AG09319 (cell line): Measurements from ENCODE around the gene RBM4.
"Not testable (repeated sequence)": the region's sequence is repeated elsewhere in the genome, so short reads cannot be mapped to it uniquely, and the experiment has no call there.

Experiments used
- DNase-seq: peaks from one replicate; pipeline ENCODE4 v3.0.0-alpha.2; 2010; ENCODE audit warnings: low read depth; ENCODE audit errors: extremely low read depth
- CTCF ChIP-seq: IDR thresholded peaks from 2 replicates; pipeline ENCODE4 v1.5.1; 2011; ENCODE audit warnings: low read depth, mild to moderate bottlenecking, inconsistent platforms, low read length, moderate library complexity

The RBM4 gene

DNA sequence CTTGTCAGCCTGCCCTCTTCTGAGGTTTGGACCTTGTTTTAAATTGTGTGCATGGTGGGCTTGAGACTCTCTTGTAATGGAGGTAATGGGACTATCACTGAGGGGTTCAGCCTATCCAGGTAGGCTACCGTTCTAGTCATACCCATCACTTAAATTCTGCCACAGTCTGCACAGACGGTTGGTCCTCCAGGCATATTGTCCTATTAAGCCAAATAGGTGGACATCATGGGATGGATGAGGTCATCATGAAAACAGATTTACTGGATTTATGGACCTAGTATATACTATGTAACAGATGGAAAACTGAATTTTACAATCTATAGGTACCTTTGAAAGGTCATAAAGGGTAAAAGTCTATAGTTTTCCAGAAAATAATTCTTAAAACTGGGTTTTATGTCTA is 9.1 kb upstream of the RBM4 start:
- no peak for DNase-seq
- TF ChIP-seq CTCF = no peak

DNA sequence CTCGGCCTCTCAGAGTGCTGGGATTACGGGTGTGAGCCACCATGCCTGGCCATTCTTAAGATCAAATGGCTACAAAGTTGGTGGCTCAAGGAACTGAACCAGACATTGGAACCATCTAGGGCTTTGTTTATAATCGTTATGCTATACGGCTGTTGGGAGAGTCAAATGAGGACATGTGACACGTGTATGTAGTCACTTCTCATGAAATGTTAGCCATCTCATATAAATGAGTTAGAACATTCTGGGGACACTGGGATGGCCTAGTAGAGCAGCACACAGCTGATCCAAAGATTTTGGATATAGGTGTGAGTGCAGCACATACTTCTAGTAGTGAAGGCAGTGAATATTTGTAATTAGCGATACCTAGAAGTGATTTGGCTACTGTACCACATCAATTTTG is 6.6 kb upstream of the RBM4 start:
- no peak for TF ChIP-seq CTCF

DNA sequence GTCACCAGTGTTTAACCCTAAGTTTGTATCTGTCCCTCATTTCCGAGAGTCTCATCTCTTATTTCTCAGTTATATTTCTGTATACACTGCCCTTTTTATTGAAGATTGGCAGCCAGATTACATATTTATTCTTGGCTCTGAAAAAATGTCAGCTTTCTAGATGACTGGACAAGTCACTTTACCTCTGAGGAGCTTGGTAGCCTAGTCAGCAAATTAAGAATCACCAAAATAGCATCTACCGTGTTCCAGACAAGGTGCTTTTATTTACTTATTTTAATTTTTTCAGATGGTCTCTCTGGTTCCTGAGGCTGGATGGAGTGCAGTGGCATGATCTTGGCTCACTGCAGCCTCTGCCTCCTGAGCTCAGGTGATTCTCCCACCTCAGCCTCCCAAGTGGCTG is 5.6 kb upstream of the RBM4 start:
- no peak for TF ChIP-seq CTCF

More for the DNA sequence above, 6.6 kb upstream of the RBM4 start:
- no peak for DNase-seq

GRCh38 chr11:66636411-66636810 is 2.1 kb upstream of the RBM4 start:
- TF ChIP-seq CTCF = no peak
- no peak for DNase-seq

More for the DNA sequence above, 5.6 kb upstream of the RBM4 start:
- DNase-seq = no peak

- DNase-seq = no peak
- TF ChIP-seq CTCF = no peak
Measured at GRCh38 chr11:66637557-66638176, 836 bp upstream of the RBM4 start.

DNA sequence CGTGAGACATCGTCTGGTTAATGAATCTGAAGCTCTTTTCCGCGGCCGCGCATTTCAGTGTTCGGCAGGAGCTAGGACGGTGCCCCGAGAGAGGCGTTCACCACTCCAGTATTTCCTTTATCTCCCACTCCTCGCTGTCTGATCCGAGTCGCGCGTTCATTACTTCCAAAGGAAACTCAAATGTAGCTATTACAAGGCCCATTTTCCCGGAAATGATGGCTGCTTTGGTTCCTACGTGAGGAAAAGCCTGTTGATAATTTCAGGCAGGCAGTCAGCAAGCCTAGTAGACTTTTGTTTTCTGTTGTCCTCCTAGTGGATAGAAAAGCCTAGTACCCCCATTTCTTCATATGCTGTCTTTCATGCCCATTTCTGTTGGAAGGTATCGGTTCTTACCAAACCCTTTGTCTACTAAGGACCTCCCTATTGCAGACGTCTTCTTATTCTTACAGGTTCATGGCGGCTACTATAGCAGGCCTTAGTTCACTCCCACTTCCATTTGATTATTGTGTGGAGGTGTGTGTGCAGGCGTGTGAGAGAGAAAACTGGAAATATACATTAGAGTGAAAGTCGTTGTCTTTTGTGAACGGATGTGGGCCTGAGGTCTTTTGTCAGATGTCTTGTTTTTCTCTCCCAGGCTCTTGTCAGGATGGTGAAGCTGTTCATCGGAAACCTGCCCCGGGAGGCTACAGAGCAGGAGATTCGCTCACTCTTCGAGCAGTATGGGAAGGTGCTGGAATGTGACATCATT is 737 bp downstream of the RBM4 start:
- TF ChIP-seq CTCF = no peak; the same call in 1 of the 2 replicates
- no peak for DNase-seq

GRCh38 chr11:66639814-66640340 is 1.4 kb downstream of the RBM4 start:
- DNase-seq = not testable (repeated sequence)
